Ovary (tissue), 9 donors: ENCODE measurements around the gene NUCB1. TPM values are rescaled to one million over a fixed set of nuclear protein-coding genes. Genes with fewer than 3 reads are reported as not detected.
"Not testable (repeated sequence)": the region's sequence is repeated elsewhere in the genome, so short reads cannot be mapped to it uniquely, and the experiment has no call there.

Source experiments
- DNase-seq, 5 donors: peaks; one replicate each; pipeline ENCODE4 v3.0.0-alpha.2; 2019 to 2020
- H3K27ac ChIP-seq, 2 donors: fragments of 200-600 bp; one replicate each; pipeline versions ENCODE4 v1.5.1 to v1.8.0; 2019 to 2022
- H3K27me3 ChIP-seq: fragments of 200-600 bp; one replicate; pipeline ENCODE4 v1.8.0; 2022
- H3K36me3 ChIP-seq: fragments of 200-600 bp; sonication (generic); one replicate; pipeline ENCODE4 v1.5.1; 2019
- H3K4me1 ChIP-seq: one replicate; pipeline ENCODE4 v1.8.1; 2013; ENCODE audit warnings: mild to moderate bottlenecking, moderate library complexity; ENCODE audit not compliant: insufficient read depth
- H3K4me3 ChIP-seq: fragments of 200-600 bp; sonication (generic); one replicate; pipeline ENCODE4 v1.5.1; 2017
- H3K9me3 ChIP-seq, 2 donors: fragments of 200-600 bp in 1 of 2; sonication (generic) in 1 of 2; one replicate each; pipeline versions ENCODE4 v1.5.1 to v1.8.1; 2013 to 2019; ENCODE audit warnings: mild to moderate bottlenecking in 1 of 2, moderate library complexity in 1 of 2
- EP300 ChIP-seq: sonication (generic); formaldehyde crosslinking; IDR thresholded peaks from one replicate; pipeline ENCODE4 v1.6.1; 2017; ENCODE audit warnings: antibody characterized with exemption
- POLR2A ChIP-seq: fragments of 450-650 bp; IDR thresholded peaks from one replicate; pipeline ENCODE4 v1.6.1; 2017; ENCODE audit warnings: antibody characterized with exemption, mild to moderate bottlenecking, moderate library complexity
- WGBS, 3 donors: extraction: QIAGEN DNeasy Blood & Tissue Kit in 1 of 3; methylation state at CpG; one replicate each; pipeline versions ENCODE4 v1.1.5 to v1.1.7; 2013 to 2017; 5-methylcytosine and 5-hydroxymethylcytosine counted together
- intact Hi-C, 4 donors: fragments of 100-400 bp; cut with DNase I; formaldehyde crosslinking; loops; one replicate each; pipeline versions ENCODE4 v1.11.0 to v1.15.1; 2022 to 2023
- polyA plus RNA-seq, 2 donors: library from polyadenylated mRNA; stranded (reverse); fragments of 200-250 nt in 1 of 2; fragments of 350-450 nt in 1 of 2; fragmentation: Illumina TruSeq in 1 of 2; extraction: RNeasy Lipid Tissue Mini Kit (QIAGEN cat#74804) in 1 of 2; gene quantifications; one replicate each; pipeline ENCODE4 v1.2.3, GENCODE V29; 2013 to 2014
- total RNA-seq, 7 donors: library from RNA; depleted of rRNA in 2 of 7; stranded (reverse); fragments of >200 nt in 2 of 7; fragmentation: NEBNext Ultra II Directional in 3 of 7; extraction: Animal tissue kit (Norgen Biotek cat#: 25700) in 3 of 7; gene quantifications; one replicate each; pipeline versions ENCODE4 v1.1.0 to v1.2.4, GENCODE V29; 2016 to 2023
- TF ChIP-seq, protein P1 (sequence below), 3 donors: fragments of 450-650 bp in 2 of 3; fragments of 200-600 bp in 1 of 3; IDR thresholded peaks; one replicate each; pipeline versions ENCODE4 v1.5.1 to v1.8.0; 2016 to 2022; ENCODE audit warnings: antibody characterized with exemption in 3 of 3, mild to moderate bottlenecking in 1 of 3
- donor health status: DM: no; HTN: no; CAD: no; lungs with moderate emphysema.
- donor health status: DM: no; HTN: no; CAD: no.
- donor health status: Bipolar disorder and iron deficiency.
- donor health status: DM: yes; HTN: yes; CAD: no.
- donor health status: DM: no; HTN: no; CAD: no.
- donor health status: DM: yes; HTN: yes; CAD: no.

NUCB1 gene
- total and polyA plus RNA-seq, 9 donors, result 128 to 249 (median 189) TPM

DNA sequence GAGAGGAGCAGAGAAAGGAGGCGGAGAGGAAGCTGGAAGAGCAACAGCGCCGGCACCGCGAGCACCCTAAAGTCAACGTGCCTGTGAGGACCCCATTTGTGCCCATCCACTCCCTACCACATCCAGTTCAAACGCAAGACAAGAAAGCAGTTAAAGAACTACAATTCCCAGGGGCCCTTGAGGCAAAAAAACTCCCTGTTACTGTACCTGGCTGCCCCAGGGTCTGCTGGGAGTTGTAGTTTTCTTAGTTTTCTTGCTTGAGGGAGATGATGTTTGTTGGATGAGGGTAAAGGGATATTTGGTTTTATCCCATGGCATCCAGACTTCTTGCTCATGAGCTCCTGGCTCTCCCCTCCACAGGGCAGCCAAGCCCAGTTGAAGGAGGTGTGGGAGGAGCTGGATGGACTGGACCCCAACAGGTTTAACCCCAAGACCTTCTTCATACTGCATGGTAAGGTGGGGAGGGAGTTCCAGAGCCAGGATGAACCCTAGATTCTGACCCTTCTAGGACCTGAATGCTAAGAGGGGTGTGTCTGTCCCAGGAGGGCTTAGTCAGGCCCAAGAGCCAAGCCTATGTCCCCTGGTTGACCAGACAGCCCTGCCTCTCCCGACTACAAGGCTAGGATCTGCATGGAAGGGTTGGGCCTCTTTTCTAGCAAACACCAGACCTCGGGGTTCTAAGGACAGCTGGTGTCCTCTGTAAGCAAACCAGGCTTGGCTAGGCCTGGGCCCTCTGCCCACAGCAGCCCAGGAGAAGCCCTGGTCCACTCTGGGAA, 13.2 kb downstream of the NUCB1 start:
- intact Hi-C loops, result no loop called here
- H3K4me1 ChIP-seq, result no peaks in the 10 kb centered on the region
- WGBS, 3 donors, result 86 to 92% (median 87%) methylated on average over 9 of the region's 9 CpGs
- H3K27ac ChIP-seq, result no peak overlapping the region
- H3K36me3 ChIP-seq, result no peaks in the 10 kb centered on the region
- no peak for DNase-seq
- no peak overlapping the region for H3K4me3 ChIP-seq
- H3K27me3 ChIP-seq, result no peaks in the 10 kb centered on the region
- TF ChIP-seq EP300 (no peak), POLR2A (no peak)
- no peaks in the 10 kb centered on the region for H3K9me3 ChIP-seq

DNA sequence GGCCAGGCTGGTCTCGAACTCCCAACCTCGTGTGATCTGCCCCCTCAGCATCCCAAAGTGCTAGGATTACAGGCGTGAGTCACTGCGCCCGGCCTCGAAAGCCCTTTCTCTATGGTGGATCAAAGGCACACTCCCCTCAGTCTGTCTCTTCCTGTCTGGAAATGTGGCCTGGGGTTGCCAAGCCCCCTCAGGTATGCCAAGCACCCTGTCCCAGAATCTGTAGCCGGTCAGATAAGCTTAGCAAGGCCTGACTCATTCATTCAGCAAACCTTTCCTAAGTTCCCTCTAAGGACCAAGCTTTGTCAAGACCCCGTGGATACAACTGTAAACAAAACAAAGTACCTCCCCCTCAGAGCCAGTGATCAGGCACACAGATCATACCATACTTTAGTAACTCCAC, 14.1 kb downstream of the NUCB1 start:
- Histone ChIP-seq H3K9me3 (no peaks in the 10 kb centered on the region), H3K4me1 (no peaks in the 10 kb centered on the region), H3K4me3 (no peak overlapping the region), H3K36me3 (no peaks in the 10 kb centered on the region), H3K27me3 (no peaks in the 10 kb centered on the region), H3K27ac (no peak overlapping the region)
- DNase-seq, result no peak
- TF ChIP-seq, protein P1, sequence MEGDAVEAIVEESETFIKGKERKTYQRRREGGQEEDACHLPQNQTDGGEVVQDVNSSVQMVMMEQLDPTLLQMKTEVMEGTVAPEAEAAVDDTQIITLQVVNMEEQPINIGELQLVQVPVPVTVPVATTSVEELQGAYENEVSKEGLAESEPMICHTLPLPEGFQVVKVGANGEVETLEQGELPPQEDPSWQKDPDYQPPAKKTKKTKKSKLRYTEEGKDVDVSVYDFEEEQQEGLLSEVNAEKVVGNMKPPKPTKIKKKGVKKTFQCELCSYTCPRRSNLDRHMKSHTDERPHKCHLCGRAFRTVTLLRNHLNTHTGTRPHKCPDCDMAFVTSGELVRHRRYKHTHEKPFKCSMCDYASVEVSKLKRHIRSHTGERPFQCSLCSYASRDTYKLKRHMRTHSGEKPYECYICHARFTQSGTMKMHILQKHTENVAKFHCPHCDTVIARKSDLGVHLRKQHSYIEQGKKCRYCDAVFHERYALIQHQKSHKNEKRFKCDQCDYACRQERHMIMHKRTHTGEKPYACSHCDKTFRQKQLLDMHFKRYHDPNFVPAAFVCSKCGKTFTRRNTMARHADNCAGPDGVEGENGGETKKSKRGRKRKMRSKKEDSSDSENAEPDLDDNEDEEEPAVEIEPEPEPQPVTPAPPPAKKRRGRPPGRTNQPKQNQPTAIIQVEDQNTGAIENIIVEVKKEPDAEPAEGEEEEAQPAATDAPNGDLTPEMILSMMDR (IDR thresholded peaks at IDR 0.05), result no peak
- TF ChIP-seq POLR2A (no peak), EP300 (no peak)
- 89 to 93% (median 91%) methylated on average over 8 of the region's 8 CpGs for WGBS, 3 donors
- intact Hi-C loops, result no loop called here

DNA sequence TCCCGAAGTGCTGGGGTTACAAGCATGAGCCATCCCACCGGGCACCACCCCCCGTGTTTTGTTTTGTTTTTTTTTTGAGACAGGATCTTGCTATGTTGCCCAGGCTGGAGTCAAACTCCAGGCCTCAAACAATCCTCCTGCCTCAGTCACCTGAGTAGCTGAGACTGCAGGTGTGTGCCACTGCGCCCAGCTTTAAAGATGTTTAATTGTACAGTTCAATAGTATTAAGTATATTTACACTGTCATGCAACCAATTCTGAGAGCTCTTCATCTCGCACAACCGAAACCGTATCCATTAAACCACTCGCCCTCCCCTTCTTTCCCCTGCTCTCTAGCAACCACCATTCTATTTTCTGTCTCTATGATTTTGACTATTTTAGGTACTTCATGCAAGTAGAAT, 15.6 kb downstream of the NUCB1 start:
- intact Hi-C loops, result no loop called here

DNA sequence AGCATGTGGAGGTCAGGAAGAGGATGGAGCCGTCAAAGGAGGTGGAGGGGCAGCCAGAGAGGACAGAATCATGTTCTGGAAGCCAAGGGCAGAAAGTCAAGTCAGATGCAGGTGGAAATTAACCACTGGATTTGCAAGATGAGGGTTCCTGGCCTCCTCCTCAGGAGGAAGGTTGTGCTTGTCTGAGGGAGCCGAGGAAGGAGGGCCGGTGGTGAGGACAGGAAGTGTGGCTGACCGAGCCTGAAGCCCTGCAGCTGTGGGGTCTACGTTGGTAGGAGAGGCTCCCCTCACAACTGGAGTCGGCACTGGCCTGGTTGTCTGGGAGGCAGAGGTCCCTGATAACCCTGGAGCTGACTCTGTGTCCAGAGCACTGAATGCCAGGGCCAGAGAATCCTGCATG, 18.0 kb downstream of the NUCB1 start:
- WGBS, 3 donors, result 69 to 72% (median 71%) methylated on average over 6 of the region's 6 CpGs
- Histone ChIP-seq H3K27me3 (no peaks in the 10 kb centered on the region), H3K27ac (no peak overlapping the region), H3K9me3 (no peaks in the 10 kb centered on the region), H3K4me3 (no peak overlapping the region), H3K36me3 (no peaks in the 10 kb centered on the region), H3K4me1 (no peaks in the 10 kb centered on the region)
- TF ChIP-seq POLR2A (no peak), EP300 (no peak)
- TF ChIP-seq, protein P1 (IDR thresholded peaks at IDR 0.05), result no peak
- intact Hi-C loops, result no loop called here
- no peak for DNase-seq

More for the DNA sequence above, 15.6 kb downstream of the NUCB1 start:
- TF ChIP-seq POLR2A (no peak), EP300 (no peak)
- H3K36me3 ChIP-seq, result no peaks in the 10 kb centered on the region
- no peak for DNase-seq
- H3K4me1 ChIP-seq, result no peaks in the 10 kb centered on the region
- no peak overlapping the region for H3K4me3 ChIP-seq
- H3K9me3 ChIP-seq, result no peaks in the 10 kb centered on the region
- no peak overlapping the region for H3K27ac ChIP-seq
- 77 to 86% (median 85%) methylated on average over 8 of the region's 8 CpGs for WGBS, 3 donors
- no peaks in the 10 kb centered on the region for H3K27me3 ChIP-seq

DNA sequence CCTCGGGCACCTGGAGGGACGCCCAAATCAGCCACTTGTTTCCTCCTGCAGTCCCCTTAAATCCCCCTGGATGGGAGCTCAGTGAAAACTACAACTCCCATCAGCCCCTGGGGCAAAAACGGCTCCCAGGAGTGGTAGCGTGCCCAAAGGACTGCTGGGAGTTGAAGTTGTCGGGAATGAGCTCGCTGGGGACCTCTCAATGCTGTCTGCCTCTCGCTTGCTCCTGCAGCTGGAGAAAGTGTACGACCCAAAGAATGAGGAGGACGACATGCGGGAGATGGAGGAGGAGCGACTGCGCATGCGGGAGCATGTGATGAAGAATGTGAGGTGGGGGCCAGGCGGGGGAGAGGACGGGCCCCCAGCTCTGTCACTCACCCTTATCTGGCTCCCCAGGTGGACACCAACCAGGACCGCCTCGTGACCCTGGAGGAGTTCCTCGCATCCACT, 18.7 kb downstream of the NUCB1 start:
- H3K4me1 ChIP-seq, result no peaks in the 10 kb centered on the region
- H3K27ac ChIP-seq, result no peak overlapping the region
- WGBS, 3 donors, result 74 to 81% (median 81%) methylated on average over 18 of the region's 18 CpGs
- peak in 1 of 5 donors; percentile 54 for DNase-seq
- no peaks in the 10 kb centered on the region for H3K9me3 ChIP-seq
- intact Hi-C loops, result no loop called here
- H3K36me3 ChIP-seq, result no peaks in the 10 kb centered on the region
- TF ChIP-seq, protein P1 (IDR thresholded peaks at IDR 0.05), result no peak
- TF ChIP-seq EP300 (no peak), POLR2A (no peak)
- H3K27me3 ChIP-seq, result no peaks in the 10 kb centered on the region
- H3K4me3 ChIP-seq, result no peak overlapping the region

DNA sequence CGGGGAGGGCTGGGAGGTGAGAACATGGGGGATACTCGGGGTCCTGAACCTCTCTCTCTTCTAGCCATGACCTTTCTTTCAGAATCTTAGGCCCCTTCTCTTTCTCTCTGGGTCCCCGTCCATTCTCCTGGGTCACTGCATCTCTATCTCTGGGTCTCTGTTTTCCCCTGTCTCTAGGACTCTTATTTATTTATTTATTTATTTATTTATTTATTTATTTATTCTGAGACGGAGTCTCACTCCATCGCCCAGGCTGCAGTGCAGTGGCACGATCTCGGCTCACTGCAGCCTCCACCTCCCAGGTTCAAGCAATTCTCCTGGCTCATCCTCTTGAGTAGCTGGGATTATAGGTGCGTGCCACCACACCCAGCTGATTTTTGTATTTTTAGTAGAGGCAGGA, 19.2 kb downstream of the NUCB1 start:
- H3K27me3 ChIP-seq, H3K36me3 ChIP-seq, H3K4me1 ChIP-seq, H3K27ac ChIP-seq, H3K9me3 ChIP-seq, DNase-seq, H3K4me3 ChIP-seq, intact Hi-C loops: not testable (repeated sequence)
- 91 to 96% (median 94%) methylated on average over 8 of the region's 8 CpGs for WGBS, 3 donors
